Heart left ventricle (tissue), 13 donors: ENCODE measurements around the gene CENPN.

Source experiments
- POLR2A ChIP-seq, 2 donors: fragments of 450-650 bp; IDR thresholded peaks; one replicate each; pipeline ENCODE4 v1.6.1; 2017; ENCODE audit warnings: antibody characterized with exemption in 2 of 2, mild to moderate bottlenecking in 2 of 2, moderate library complexity in 2 of 2
- TF ChIP-seq, protein P1 (sequence below), 12 donors: fragments of 200-600 bp; sonication (generic) in 4 of 12; IDR thresholded peaks; one replicate each; pipeline versions ENCODE4 v1.5.0 to v1.8.0; 2018 to 2022; ENCODE audit warnings: antibody characterized with exemption in 12 of 12, mild to moderate bottlenecking in 5 of 12
- donor health status: ischemic (EF 13 %, LVEDD 7.1; RV severe dilation, severe dysfunction).
- donor health status: DM: no; HTN: yes; CAD: no.
- donor health status: DM: no; HTN: no; CAD: no.
- donor health status: ischemic (EF 25% LVEDD 6.9; RV normal size, moderate dysfunction).
- donor health status: ischemic (EF 25% LVEDD 5.7; RV mildly dilated, moderate dysfunction).
- donor health status: ischemic (EF 35%, LVEDD 5.7; RV mildly dilated, moderate dysfunction).
- donor health status: nonischemic (EF 11% LVEDD 7.7; RV severe dilation, severe dysfunction).
- donor health status: DM: yes; HTN: yes; CAD: no.
- donor health status: PGD.
- donor health status: ischemic (EF 29% LVEDD 5.4; RV normal size, mild dysfunction).
- donor health status: nonischemic (EF 23%, LVEDD 6.1; RV moderate dilation, normal function).

DNA sequence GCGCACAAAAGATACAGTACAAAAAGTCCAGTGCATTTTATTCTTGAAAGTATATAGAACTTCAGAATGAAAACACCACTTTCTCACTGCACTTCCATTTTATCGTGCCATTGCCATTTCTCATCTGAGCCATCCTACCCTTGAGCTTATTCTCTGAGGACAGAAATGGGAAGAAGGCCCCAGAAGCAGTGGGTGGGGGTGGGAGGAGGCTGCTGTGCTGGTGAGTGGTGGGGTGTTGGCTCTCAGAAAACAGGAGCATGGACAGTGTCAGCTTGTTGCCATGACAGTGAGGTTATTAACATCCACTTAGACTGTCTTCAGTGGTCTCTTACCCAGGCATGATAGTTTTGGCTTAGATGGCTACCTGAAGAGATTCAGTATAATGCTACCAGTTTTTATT, 33.1 kb downstream of the CENPN start:
- TF ChIP-seq, protein P1, sequence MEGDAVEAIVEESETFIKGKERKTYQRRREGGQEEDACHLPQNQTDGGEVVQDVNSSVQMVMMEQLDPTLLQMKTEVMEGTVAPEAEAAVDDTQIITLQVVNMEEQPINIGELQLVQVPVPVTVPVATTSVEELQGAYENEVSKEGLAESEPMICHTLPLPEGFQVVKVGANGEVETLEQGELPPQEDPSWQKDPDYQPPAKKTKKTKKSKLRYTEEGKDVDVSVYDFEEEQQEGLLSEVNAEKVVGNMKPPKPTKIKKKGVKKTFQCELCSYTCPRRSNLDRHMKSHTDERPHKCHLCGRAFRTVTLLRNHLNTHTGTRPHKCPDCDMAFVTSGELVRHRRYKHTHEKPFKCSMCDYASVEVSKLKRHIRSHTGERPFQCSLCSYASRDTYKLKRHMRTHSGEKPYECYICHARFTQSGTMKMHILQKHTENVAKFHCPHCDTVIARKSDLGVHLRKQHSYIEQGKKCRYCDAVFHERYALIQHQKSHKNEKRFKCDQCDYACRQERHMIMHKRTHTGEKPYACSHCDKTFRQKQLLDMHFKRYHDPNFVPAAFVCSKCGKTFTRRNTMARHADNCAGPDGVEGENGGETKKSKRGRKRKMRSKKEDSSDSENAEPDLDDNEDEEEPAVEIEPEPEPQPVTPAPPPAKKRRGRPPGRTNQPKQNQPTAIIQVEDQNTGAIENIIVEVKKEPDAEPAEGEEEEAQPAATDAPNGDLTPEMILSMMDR (IDR thresholded peaks at IDR 0.05): no peak
- no peak for TF ChIP-seq POLR2A (IDR thresholded peaks at IDR 0.05)
